SW480 (cell line): Measurements from ENCODE around the gene CERS6.
"Not testable (repeated sequence)": the region's sequence is repeated elsewhere in the genome, so short reads cannot be mapped to it uniquely, and the experiment has no call there.

ENCODE experiments used
- DNase-seq: peaks from one replicate; pipeline ENCODE4 v3.0.0-alpha.2; 2016; ENCODE audit warnings: low spot score

Gene CERS6

DNA sequence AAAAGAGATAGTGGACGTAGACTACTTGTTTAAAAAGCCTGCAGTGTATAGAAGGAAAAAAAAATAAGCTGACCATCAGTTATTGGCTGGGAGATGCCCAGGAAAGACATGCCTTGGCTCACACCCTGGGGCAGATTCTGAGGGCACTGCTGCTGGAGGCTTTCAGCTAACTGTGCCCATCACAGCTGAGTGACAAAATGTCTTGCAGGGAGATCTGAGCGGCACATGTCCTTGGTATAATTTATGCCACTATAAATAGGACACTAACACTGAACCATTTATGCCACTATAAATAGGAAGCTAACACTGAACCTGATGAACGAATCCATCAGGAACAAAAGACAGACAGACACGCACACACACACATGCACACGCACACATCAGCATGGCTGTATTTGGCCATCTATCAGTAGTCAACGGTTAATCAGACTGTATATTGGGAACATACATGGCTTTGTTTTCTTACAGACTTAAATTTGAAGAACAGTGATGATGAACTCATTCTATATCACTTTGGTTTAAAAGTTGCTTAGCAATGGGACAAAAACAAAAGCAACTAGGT lies 278.2 kb downstream of the CERS6 start:
- DNase-seq, result no peak

- DNase-seq, result no peak
These were observed 280.8 kb downstream of the CERS6 start for GRCh38 chr2:168736649-168737445.

DNA sequence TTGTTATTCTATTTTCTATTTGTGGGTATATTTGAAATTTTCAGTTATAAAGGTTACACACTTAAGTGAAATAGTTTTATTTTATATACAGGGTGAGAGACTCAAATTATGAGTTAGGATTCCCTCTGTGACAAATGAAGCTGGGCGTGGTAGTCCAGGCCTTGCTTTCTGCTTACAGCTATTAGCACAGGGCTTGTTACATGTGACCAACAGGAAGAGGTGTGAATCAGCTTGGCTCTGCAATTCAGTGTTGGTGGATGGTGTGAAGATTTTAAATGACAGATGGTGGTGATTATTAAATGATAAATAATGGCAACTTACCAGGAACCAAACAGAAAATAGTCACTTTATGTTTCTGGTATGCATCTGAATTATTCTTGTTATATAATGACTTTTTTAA lies 282.0 kb downstream of the CERS6 start:
- DNase-seq, result peak; percentile 23

DNA sequence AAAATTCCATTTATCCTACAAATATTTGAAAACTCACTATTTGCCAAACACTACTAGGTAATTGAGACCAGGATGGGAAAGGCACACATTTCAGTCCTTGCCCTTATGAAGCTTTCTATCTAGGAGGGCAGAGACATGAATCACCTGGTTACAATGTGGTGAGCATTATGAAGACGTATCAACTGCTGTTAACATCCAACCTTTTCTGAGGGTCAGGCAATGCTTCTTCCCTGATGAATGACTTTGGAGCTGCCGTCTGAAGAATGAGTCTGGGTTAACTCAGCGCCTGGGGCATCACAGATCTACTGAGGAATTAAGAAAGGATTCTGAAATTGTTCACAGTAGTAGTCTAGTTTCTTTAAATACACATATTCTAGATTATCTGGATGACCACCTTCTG lies 284.3 kb downstream of the CERS6 start:
- DNase-seq, result no peak

DNA sequence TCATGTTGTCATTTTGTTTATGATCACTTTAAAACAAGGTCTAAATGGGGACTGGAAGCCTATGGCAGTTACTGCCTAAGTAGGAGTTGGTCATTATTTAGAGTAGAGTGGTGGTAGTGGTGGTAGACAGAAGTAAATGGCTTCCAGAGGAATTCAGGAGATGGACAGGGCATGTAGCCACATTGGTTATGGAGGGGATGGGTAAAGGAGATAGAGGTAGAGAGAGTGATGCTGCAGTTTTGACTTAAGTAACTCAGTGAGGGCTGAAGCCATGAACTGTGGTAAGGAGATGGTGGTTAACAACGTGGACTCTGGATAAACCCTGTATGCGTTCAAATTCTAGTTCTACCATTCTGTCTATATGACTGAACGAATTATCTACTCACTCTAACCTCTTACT lies 284.7 kb downstream of the CERS6 start:
- DNase-seq, result no peak

DNA sequence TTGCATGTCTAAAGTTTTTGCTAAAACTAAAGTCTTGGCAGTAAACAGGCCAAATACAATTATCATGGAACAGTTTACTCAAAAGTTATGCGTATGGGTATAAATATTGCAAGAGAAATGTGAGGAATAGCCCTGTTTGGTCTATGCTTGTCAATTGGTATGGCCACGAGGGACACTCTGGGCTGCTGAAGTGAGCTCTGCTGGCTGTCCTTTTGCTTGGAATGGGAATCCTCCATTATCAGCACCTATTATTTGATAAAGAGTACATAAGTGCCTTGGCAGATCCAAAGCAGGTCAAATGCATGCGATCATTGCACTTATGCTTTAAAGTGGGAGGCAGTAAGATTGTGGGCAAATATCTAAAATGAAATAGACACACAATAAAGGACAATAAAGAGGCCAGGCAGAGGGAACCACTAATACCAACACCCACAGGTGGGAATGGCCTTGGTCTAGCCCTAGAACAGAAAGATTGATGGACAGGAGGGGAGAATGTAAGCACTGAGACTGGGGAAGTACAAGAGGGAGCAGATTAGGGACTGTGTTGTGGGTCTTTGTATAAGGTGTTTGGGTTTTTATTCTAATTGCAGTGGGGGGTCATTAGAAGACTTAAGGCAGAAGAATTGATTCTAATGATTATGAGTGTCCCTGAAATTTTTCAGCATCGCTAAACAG lies 286.3 kb downstream of the CERS6 start:
- no peak for DNase-seq

- DNase-seq, result peak; percentile 44
These were observed 288.8 kb downstream of the CERS6 start for GRCh38 chr2:168744844-168745243.

DNA sequence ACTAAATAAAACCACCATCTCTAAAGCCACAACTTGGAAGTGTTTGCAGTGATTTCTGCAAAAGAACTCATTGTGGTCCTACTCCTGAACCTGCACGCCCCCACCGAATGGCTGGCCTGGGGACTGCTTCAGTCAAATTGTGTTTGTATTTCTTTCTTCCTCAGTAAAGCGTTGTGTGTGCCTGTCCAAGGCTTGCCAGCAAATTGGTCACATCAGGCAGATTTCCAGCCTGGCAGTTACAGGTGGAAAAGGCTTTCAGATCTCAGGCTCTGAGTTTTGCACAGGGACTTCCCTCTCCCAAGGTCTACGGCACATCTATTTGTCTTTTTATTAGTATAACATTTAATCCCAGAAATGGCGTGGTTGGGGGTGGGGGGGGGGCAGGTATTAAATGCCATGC lies 292.4 kb downstream of the CERS6 start:
- no peak for DNase-seq

GRCh38 chr2:168749297-168749696 lies 293.2 kb downstream of the CERS6 start:
- DNase-seq, result no peak

DNA sequence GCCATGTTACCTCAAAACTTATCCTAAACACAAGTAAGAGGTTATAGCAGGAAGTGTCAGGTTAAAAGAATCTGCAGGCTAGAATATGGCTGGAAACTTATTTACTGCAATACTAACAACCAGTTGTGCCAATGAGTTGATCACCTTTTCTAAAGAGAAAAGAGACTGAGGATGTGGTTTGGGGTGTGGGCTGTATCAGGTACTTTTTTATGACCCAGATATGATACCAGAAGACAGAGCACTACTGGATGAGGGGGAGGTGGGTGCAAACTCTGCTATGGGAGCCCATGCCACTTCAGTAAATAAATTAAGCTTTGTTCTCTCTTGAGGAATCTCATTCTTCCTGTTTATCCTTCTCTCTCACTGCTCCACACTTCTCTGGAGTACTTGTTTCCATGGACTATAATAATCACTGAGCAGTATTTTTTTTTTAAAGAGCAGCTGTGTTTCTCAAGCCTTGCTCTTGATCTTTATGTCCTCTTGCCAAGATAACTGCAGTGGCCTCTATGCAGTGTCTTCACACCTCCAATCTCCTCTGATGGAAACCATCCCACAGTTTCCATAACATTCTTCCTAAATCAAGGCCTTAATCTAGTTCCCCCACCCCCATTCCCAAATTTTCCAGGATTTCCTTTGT lies 295.1 kb downstream of the CERS6 start:
- no peak for DNase-seq

GRCh38 chr2:168752361-168752760 lies 296.3 kb downstream of the CERS6 start:
- no peak for DNase-seq

DNA sequence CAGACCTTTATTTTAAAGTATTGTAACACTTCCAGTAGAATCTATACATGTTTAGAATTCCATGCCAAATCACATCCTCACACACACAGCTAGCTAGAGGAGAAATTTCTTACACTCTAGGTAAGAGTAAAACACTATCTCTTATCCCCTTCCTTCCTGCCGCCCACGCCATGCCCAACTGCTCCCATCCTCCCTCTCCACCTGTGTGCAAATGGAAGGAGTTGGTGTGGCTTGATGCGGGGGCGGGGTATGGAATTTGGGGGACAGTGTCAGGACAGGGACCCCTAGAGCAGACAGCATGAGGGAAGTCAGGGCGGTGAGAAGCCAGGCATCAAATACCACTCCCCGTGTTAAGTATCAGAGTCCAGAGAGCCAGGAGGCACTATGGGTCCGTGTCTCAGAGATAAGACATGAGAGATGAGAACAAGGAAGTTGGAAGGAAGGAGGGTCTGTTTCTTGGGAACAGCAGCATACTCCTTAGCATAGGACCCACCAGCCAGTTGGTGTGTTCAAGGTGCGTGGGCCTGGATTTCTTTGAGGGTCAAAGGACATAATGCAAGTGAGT lies 297.8 kb downstream of the CERS6 start:
- no peak for DNase-seq

GRCh38 chr2:168757223-168757622 lies 301.2 kb downstream of the CERS6 start:
- DNase-seq, result no peak

DNA sequence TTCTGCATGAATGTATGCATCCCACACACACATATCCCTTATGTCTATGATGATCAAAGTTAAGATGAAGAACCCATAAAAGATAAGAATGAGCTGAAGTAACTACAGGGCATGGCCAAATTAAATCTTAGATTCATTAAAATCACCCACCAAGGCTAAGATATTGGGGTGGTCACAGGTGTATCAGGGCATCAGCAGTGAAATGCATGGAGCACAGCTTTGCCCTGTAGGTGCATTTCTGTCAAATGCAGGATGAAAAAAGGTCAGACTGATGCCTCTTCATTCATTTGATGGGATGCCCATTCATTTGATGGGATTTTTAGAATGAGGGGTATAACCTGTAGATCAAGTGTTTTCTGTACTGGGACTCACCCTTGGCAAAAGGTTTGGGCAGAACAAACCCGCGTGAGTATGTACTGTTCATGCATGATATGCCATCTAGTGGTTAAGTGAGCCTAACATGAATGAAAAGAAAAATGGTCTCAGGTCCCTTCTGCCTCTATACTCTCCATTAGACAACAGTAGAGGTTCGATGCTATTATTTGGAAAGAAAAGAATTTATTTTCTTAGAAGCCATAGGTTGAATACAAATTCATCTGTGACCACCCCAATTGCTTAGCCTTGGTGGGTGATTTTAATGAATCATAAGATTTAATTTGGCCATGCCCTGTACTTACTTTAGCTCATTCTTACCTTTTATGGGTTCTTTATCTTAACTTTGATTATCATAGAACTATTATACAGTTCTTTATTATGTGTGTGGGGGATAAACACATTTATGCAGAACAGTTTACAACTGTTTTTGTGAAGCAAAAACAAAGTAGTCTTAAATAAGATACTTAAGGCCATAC lies 303.1 kb downstream of the CERS6 start:
- peak; percentile 58 for DNase-seq

DNA sequence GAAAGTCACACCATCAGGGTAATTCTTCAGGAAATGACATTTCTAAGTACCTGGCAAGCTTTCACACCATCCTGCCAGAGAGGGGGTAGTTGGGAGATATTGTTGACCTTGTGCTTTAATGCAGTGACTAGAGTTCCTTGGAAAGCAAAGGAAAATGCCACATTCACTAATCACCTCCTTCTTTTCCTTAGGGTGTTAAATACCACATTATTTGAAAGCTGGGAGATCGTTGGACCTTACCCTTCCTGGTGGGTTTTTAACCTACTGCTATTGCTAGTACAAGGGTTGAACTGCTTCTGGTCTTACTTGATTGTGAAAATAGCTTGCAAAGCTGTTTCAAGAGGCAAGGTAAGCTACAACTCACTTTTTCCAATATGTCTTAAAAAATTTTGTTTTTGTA lies 309.3 kb downstream of the CERS6 start:
- DNase-seq, result no peak

- peak; percentile 18 for DNase-seq
These were observed 310.5 kb downstream of the CERS6 start for GRCh38 chr2:168766600-168766999.

- DNase-seq, result no peak
These were observed 311.2 kb downstream of the CERS6 start for GRCh38 chr2:168767258-168767657.

DNA sequence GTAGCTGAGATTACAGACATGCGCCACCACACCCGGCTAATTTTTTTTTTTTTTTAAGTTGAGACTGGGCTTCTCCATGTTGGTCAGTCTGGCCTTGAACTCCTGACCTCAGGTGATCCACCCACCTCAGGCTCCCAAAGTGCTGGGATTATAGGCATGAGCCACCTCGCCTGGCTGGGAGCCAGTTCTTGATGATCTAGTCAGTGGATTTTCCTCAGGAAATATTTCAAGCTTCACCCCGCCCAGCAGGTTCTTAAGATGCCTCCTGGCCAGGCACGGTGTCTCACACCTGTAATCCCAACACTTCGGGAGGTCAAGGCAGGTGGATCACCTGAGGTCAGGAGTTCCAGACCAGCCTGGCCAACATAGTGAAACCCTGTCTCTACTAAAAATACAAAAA lies 312.3 kb downstream of the CERS6 start:
- not testable (repeated sequence) for DNase-seq

GRCh38 chr2:168770796-168771195 lies 314.7 kb downstream of the CERS6 start:
- no peak for DNase-seq

- no peak for DNase-seq
These were observed 316.6 kb downstream of the CERS6 start for GRCh38 chr2:168772704-168773103.

DNA sequence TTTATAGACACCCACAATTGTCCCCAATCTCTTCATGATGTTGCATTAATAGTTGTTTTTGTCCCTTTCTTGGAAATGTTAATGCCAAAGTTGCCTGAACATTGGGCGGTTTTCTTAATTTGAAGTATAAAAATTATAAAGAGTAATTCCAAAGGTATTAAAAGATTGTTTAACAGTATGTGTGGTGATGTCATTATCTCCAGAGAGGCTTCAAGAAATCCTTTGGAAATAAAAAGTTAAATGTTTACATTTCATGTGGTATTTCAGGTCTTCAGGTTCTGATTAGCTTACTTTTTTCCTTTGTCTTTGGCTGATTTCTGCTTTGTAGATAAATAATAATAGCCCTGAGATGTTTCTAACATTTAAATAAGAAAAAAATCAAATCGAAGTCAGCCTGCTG lies 317.1 kb downstream of the CERS6 start:
- DNase-seq, result no peak
